ENCODE measurements around the gene KBTBD7.

The KBTBD7 gene, protein sequence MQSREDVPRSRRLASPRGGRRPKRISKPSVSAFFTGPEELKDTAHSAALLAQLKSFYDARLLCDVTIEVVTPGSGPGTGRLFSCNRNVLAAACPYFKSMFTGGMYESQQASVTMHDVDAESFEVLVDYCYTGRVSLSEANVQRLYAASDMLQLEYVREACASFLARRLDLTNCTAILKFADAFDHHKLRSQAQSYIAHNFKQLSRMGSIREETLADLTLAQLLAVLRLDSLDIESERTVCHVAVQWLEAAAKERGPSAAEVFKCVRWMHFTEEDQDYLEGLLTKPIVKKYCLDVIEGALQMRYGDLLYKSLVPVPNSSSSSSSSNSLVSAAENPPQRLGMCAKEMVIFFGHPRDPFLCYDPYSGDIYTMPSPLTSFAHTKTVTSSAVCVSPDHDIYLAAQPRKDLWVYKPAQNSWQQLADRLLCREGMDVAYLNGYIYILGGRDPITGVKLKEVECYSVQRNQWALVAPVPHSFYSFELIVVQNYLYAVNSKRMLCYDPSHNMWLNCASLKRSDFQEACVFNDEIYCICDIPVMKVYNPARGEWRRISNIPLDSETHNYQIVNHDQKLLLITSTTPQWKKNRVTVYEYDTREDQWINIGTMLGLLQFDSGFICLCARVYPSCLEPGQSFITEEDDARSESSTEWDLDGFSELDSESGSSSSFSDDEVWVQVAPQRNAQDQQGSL

DNA sequence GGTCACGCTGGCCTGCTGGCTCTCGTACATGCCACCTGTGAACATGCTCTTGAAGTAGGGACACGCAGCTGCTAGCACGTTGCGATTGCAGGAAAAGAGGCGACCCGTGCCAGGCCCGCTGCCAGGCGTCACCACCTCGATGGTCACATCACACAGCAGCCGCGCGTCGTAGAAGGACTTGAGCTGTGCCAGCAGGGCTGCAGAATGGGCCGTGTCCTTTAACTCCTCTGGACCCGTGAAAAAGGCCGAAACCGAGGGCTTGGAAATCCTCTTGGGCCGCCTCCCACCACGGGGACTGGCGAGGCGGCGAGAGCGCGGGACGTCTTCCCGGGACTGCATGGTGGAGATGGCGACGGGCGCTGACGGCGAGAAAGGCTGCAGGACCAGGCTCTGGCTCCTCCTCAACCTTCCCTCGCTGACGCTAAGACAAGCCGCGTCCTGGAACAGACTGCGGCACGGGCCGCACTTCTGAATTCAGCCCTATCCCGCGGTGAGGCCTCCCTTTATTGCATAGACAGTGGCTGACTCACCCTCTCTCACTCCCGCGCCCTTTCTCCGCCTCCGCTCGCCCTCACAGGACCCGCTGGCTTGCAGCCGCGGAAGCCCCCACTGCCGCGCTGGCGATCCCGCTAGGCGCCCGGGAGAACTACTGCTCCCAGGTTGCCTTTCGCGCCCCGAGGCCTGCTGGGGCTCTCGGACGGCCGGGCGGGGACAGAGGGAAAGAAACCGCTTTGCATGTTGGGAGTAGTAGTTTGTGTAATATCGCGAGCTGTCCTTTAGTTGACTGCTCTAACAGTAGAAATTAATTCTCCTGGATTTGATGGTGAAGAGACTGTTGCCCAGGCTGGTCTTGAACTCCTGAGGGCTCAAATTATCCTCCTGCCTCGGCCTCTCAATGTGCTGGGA is at the start of gene KBTBD7:
KBTBD7 (minus strand) TSS at position 651 of the 906 bp plus-strand sequence; CDS start at position 339, 312 bp downstream.
- Histone ChIP-seq H3K4me3 (peak within 1 kb of the TSS; percentile 93), H3K27ac (peak within 1 kb of the TSS; percentile 53 to 94)
- TF ChIP-seq, protein P1, sequence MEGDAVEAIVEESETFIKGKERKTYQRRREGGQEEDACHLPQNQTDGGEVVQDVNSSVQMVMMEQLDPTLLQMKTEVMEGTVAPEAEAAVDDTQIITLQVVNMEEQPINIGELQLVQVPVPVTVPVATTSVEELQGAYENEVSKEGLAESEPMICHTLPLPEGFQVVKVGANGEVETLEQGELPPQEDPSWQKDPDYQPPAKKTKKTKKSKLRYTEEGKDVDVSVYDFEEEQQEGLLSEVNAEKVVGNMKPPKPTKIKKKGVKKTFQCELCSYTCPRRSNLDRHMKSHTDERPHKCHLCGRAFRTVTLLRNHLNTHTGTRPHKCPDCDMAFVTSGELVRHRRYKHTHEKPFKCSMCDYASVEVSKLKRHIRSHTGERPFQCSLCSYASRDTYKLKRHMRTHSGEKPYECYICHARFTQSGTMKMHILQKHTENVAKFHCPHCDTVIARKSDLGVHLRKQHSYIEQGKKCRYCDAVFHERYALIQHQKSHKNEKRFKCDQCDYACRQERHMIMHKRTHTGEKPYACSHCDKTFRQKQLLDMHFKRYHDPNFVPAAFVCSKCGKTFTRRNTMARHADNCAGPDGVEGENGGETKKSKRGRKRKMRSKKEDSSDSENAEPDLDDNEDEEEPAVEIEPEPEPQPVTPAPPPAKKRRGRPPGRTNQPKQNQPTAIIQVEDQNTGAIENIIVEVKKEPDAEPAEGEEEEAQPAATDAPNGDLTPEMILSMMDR (IDR thresholded peaks at IDR 0.05) = no peak
- peak; percentile 95 for DNase-seq (ENCODE audit: low spot score)

DNA sequence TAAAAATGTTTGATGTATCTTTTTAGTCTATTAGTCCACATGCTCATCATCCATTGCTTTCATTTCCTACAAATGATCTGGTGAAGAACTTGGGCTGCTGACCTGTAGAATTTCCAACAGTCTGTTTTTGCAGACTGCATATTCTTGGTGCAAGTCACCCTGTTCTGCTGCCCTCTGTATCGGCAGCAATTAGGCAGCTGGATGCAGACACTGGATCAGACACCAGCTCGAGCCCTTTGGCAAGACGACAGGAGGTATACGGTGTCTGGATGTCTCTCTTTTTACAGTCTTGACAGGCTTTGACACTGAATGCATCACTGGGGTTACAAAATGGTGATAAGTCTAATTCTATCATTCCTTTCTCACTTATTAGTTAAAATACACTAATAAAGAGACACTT is 47.3 kb upstream of the KBTBD7 start:
- no peak overlapping the region for H3K4me3 ChIP-seq
- DNase-seq (ENCODE audit: low spot score) = no peak
- no peak overlapping the region for H3K27ac ChIP-seq
- TF ChIP-seq, protein P1 (IDR thresholded peaks at IDR 0.05) = no peak

- DNase-seq (ENCODE audit: low spot score) = no peak
- H3K27ac ChIP-seq = no peak overlapping the region
- TF ChIP-seq, protein P1 (IDR thresholded peaks at IDR 0.05) = no peak
Measured at GRCh38 chr13:41236369-41236768, 42.0 kb upstream of the KBTBD7 start.

DNA sequence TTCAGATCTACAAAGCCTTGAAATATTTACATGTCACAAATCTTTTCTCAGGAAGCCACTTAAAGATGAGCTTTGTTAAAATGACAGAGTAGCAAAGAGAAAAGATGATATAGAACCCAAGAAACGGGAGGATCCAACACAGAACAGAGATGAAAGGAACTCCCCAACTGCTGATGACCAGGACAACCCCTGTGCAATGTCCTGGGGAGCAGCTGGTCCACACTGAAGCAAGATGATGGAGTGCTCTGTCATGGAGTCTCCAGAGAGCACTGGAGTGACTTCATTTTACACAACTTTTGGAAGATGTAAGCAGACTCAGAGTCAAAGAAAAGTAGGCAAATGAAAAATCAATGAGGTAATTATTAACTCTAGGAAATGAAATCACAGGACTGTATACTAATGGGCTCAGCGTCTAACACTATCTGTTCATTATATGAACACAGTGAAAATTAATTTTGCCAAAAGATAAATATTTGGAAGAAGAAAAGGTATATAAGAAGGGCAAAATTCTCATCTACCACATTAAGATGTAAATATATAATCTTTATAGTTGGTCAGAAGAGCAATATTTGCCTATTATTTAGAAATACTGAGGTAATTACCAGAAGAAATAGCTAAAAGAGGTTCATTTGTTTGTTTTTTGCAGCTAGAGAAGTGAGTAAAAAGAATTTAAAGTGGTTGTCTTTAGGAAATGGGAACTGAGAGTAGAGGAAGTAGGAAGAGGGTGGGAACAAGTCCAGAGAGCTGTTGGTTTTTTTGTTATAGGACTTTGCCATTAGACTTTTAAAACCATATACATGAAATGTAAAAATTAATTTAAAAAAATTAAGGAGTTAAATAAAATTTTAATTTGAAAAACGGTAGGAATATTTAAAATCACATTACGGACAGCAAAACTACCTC is 38.5 kb upstream of the KBTBD7 start:
- Histone ChIP-seq H3K27ac (no peak overlapping the region), H3K4me3 (no peak overlapping the region)
- TF ChIP-seq, protein P1 (IDR thresholded peaks at IDR 0.05) = no peak
- no peak for DNase-seq (ENCODE audit: low spot score)

More at GRCh38 chr13:41236369-41236768, 42.0 kb upstream of the KBTBD7 start:
- H3K4me3 ChIP-seq = no peak overlapping the region

DNA sequence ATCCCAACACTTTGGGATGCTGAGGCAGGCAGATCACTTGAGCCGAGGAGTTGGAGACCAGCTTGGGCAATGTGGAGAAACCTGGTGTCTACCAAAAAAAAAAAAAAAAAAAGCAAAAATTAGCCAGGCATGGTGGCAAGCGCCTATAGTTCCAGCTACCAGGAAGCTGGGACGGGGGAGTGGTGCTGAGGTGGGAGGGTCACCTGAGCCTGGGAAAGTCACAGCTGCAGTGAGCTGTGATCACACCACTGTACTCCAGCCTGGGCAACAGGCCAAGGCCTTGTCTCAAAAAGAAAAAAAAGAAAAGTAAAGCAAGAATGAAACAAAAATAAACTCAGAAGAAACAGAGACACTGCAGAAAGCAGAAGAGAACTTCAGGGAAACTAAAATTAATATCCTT is 37.4 kb upstream of the KBTBD7 start:
- H3K27ac ChIP-seq = no peak overlapping the region
- no peak for DNase-seq (ENCODE audit: low spot score)
- no peak overlapping the region for H3K4me3 ChIP-seq
- TF ChIP-seq, protein P1 (IDR thresholded peaks at IDR 0.05) = no peak

All from coronary artery (tissue), 2 donors.